ENCODE results near the gene GPX8. TPM values are rescaled to one million over a fixed set of nuclear protein-coding genes. Genes with fewer than 3 reads are reported as not detected.

GPX8 gene
- total and polyA plus RNA-seq, 2 of the 4 experiments (the other 2 are of a cell fraction) = 131 to 166 TPM

DNA sequence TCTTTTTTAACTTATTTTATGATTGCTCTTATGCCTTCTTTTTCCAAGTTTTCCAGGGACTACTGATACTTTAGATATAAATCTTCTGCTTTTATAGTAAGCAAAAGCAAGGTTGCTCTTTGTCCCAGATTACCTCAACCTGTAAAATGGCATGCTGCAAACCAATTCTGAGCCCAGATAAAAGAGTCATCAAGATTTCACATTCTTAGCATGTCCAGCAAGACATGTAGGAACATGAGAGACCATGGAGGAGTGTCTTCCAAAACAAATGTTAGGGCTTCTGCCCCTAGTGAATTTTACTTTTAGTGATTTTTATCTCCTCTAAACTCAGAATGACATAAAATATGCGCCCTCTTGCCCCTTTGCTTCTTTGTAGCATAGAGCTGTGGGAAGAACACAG, 20.0 kb downstream of the GPX8 start:
- CTCF ChIA-PET = no interaction called here
- H3K14ac ChIP-seq (replicated peaks; ENCODE audit: low read depth, low read length) = no peak overlapping the region
- no peak overlapping the region for H3K56ac ChIP-seq (ENCODE audit: extremely low read depth, insufficient read depth, low read length)
- no peak overlapping the region for H2BK120ac ChIP-seq (ENCODE audit: low read depth, low read length)
- H3K4me3 ChIP-seq (ENCODE audit: insufficient read depth, low read depth, low read length) = no peak overlapping the region
- H2AFZ ChIP-seq (replicated peaks; ENCODE audit: low read length, poor library complexity) = no peak overlapping the region
- H4K91ac ChIP-seq (ENCODE audit: insufficient read depth, low read depth, low read length) = no peak overlapping the region
- no peak overlapping the region for H3K27ac ChIP-seq (ENCODE audit: insufficient read depth, low read length)
- dilution Hi-C loops (cut with HindIII; ENCODE audit: low sequenced_read_pairs, unreplicated experiment) (no loop called here), in situ Hi-C loops (cut with MboI; ENCODE audit: low sequenced_read_pairs) (no loop called here), intact Hi-C loops (cut with micrococcal nuclease) (no loop called here)
- H4K8ac ChIP-seq (ENCODE audit: low read depth in 2 of 2, low read length in 2 of 2) = no peak overlapping the region
- H2AK5ac ChIP-seq (ENCODE audit: low read depth, low read length) = no peak overlapping the region
- no TSS peak for BruUV-seq (replicated peaks)
- no peaks in the 10 kb centered on the region for H3K79me1 ChIP-seq (ENCODE audit: low read depth in 1 of 2, low read length in 2 of 2)
- no peak overlapping the region for H3K9ac ChIP-seq (ENCODE audit: low read depth, low read length)
- no peak overlapping the region for H2BK5ac ChIP-seq (ENCODE audit: low read depth, low read length, poor library complexity, severe bottlenecking)
- H2BK20ac ChIP-seq (ENCODE audit: low read depth, low read length) = no peak overlapping the region
- no peak overlapping the region for H2BK15ac ChIP-seq (ENCODE audit: low read depth, low read length)
- WGBS, 2 experiments (ENCODE audit: extremely low coverage in 2 of 2, insufficient read length in 1 of 2) = no CpG with 5 or more reads among the region's 1 CpG
- POLR2A ChIA-PET (ENCODE audit: unreplicated experiment) = no interaction called here
- no peak overlapping the region for H3K18ac ChIP-seq (ENCODE audit: low read depth, low read length)
- H3K23ac ChIP-seq (ENCODE audit: low read depth, low read length) = no peak overlapping the region
- ATAC-seq (ENCODE audit: low read depth) (no peak), DNase-seq (no peak)
- H4K5ac ChIP-seq (ENCODE audit: low read depth, low read length) = no peak overlapping the region
- no peak overlapping the region for H3K4me2 ChIP-seq (ENCODE audit: low read depth, low read length)
- peaks cover 5% of the 10 kb centered on the region; the same call in 1 of the 2 replicates for H3K4me1 ChIP-seq (ENCODE audit: control insufficient read depth, insufficient read depth, low read length)
- no peak for TF ChIP-seq MAFK (IDR thresholded peaks at IDR 0.05; ENCODE audit: low read depth, low read length)
- TF ChIP-seq RCOR1 (IDR thresholded peaks at IDR 0.05; ENCODE audit: insufficient replicate concordance, low read length) = no peak
- TF ChIP-seq NFE2L2 (IDR thresholded peaks at IDR 0.05; ENCODE audit: low read depth, low read length) = no peak
- TF ChIP-seq POLR2A (IDR thresholded peaks at IDR 0.05; ENCODE audit: low read depth, low read length) = no peak
- TF ChIP-seq RFX5 (IDR thresholded peaks at IDR 0.05; ENCODE audit: low read depth, low read length) = no peak
- TF ChIP-seq SMC3 (IDR thresholded peaks at IDR 0.05; ENCODE audit: low read depth, low read length) = no peak
- TF ChIP-seq, protein P1, sequence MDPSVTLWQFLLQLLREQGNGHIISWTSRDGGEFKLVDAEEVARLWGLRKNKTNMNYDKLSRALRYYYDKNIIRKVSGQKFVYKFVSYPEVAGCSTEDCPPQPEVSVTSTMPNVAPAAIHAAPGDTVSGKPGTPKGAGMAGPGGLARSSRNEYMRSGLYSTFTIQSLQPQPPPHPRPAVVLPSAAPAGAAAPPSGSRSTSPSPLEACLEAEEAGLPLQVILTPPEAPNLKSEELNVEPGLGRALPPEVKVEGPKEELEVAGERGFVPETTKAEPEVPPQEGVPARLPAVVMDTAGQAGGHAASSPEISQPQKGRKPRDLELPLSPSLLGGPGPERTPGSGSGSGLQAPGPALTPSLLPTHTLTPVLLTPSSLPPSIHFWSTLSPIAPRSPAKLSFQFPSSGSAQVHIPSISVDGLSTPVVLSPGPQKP (IDR thresholded peaks at IDR 0.05; ENCODE audit: borderline replicate concordance, low read depth, low read length) = no peak
- no peak for TF ChIP-seq CHD1 (IDR thresholded peaks at IDR 0.05; ENCODE audit: low read depth, low read length)
- TF ChIP-seq, protein P2, sequence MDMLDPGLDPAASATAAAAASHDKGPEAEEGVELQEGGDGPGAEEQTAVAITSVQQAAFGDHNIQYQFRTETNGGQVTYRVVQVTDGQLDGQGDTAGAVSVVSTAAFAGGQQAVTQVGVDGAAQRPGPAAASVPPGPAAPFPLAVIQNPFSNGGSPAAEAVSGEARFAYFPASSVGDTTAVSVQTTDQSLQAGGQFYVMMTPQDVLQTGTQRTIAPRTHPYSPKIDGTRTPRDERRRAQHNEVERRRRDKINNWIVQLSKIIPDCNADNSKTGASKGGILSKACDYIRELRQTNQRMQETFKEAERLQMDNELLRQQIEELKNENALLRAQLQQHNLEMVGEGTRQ (IDR thresholded peaks at IDR 0.05; ENCODE audit: low read depth, low read length) = no peak
- TF ChIP-seq FOS (IDR thresholded peaks at IDR 0.05; ENCODE audit: low read depth, low read length) = no peak
- TF ChIP-seq MAZ (IDR thresholded peaks at IDR 0.05; ENCODE audit: borderline replicate concordance, low read depth, low read length) = no peak
- H3K4ac ChIP-seq (ENCODE audit: low read depth, low read length) = no peak overlapping the region
- no peaks in the 10 kb centered on the region for H3K36me3 ChIP-seq (ENCODE audit: control insufficient read depth, insufficient read depth, low read length)
- no peaks in the 10 kb centered on the region; the same call in 1 of the 2 replicates for H3K9me1 ChIP-seq (ENCODE audit: insufficient read depth, low read length)
- H2AK9ac ChIP-seq (replicated peaks; ENCODE audit: low read depth, low read length, poor library complexity) = no peak overlapping the region
- peaks cover 66% of the 10 kb centered on the region for H3K27me3 ChIP-seq (ENCODE audit: control insufficient read depth, insufficient read depth, low read length)
- no peaks in the 10 kb centered on the region for H4K20me1 ChIP-seq (ENCODE audit: insufficient read depth, low read length)
- peaks cover 4% of the 10 kb centered on the region for H3K9me3 ChIP-seq (ENCODE audit: control insufficient read depth, insufficient read depth, low read length)

Data from IMR-90 (cell line).